Activated CD4-positive, CD25-positive, alpha-beta regulatory T cell treated with anti-CD3 and anti-CD28 coated beads, Interleukin-2, amount 50 U/mL, for 24 hours (primary cell): Measurements from ENCODE around the gene NARS2.
"Not testable (repeated sequence)": the region's sequence is repeated elsewhere in the genome, so short reads cannot be mapped to it uniquely, and the experiment has no call there.

ENCODE experiments used
- ATAC-seq, 2 donors: fragments of 150-1000 bp; cut with Tn5 transposase; one replicate each; pipeline ENCODE4 v1.10.0; 2021; ENCODE audit warnings: mild to moderate bottlenecking in 1 of 2, moderate library complexity in 1 of 2

The NARS2 gene

DNA sequence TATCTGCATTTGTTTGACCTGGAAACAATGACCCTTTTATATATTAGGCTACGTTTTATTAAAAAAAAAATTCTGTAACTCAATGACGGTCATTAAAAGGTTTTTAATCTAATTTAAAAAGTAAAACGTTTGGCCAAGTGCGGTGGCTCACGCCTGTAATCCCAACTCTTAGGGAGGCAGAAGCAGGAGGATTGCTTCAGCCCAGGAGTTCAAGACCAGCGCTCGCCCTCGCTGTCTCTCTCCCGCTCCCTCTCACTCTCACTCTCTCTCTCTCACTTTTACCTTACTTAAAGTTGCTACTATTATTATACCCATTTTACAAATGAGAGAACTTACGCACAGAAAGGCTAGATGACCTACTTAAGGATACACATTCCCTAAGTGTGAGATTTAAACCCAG, 814 bp upstream of the NARS2 start:
- ATAC-seq = no peak

GRCh38 chr11:78573681-78574080, 983 bp downstream of the NARS2 start:
- ATAC-seq = no peak

- no peak for ATAC-seq
These were observed 1.4 kb downstream of the NARS2 start for GRCh38 chr11:78573271-78573670.

GRCh38 chr11:78572394-78572793, 2.3 kb downstream of the NARS2 start:
- no peak for ATAC-seq

DNA sequence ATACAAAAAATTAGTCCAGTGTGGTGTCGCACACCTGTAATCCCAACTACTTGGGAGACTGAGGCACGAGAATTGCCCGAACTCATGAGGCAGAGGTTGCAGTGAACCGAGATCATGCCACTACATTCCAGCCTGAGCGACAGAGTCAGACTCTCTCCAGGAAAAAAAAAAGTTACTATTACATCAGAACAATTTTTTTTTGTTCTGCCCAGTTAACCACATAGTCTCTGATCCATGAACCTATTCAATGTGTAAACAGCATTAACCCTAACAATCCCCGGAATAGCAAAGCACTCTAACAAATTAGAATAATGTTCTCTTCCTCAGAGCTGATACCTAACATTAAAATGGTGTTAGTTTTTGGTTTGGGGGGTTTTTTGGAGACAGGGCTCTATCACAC, 4.6 kb downstream of the NARS2 start:
- no peak for ATAC-seq

- ATAC-seq = no peak
These were observed 7.5 kb downstream of the NARS2 start for GRCh38 chr11:78567209-78567608.

- peak in 1 of 2 donors; percentile 48 for ATAC-seq
These were observed 9.9 kb downstream of the NARS2 start for GRCh38 chr11:78564490-78565467.

GRCh38 chr11:78564037-78564436, 10.6 kb downstream of the NARS2 start:
- not testable (repeated sequence) for ATAC-seq

GRCh38 chr11:78563090-78563489, 11.6 kb downstream of the NARS2 start:
- not testable (repeated sequence) for ATAC-seq

GRCh38 chr11:78562398-78562797, 12.3 kb downstream of the NARS2 start:
- ATAC-seq = no peak

DNA sequence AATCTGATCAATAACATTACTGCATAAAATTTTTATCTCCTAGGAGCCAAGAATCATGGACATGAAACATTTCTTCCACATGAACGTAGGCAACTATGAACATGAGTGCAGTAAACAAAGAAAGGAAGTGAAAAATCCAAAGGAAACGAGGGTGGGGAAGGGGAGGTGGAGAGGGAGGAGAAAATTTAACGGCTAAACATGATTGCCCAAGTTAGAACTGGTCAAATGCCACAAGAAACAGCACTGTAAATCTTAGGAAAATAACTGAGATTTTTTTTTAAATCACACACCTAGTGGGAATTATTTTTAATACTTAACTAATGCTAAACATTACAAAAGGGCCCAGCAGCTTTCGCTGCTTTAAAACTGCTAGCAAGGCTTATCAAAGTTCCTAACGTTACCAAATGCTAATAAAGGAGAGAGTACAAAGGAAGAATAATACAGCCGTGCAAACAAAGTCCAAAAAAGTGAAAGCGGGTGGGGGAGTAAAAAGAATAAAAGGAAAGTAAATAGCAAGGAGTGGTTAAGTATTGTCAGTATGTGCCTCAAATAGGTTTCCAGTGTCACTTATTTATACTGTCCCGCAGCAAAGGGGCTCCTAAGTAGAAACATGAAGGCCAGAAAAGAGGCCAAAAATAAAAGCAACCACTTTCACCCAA, 13.7 kb downstream of the NARS2 start:
- no peak for ATAC-seq

DNA sequence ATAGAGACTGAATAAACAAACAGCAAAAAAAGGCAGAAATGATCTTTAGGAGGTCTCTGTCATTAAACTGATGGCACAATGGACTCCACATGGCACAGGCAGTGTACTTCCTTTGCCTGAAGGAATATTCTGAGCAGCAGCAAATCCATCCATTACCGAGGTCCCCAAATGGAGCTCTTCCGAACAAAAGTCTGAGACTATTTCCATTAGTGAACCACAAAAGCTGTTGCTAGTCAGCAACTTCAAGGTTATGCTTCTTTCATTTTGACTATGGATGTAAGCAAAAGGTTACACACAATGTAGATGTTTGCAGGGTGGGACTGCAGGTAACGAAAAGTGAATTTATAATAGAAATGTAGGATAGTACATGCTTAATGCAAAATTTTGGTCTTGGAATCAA, 14.5 kb downstream of the NARS2 start:
- peak; percentile 27 to 35 for ATAC-seq

DNA sequence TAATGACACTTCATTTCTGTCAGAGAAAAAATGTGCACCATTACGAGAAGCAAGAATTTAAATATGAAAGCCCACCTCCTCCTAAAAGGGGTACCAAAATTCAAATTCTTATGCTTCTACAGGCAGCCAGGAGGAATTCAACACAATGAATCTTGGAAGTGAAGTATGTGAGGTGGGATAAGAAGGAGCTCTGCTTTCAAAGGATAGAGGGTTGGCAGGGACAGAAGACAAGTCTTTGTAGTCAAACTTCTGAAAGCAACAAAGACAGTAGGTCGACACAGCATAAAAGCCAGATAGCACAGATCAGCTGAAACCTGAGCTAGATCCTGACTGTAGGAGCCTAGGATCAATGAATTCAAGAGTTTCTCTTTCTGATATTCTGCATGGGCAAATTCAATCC, 17.4 kb downstream of the NARS2 start:
- ATAC-seq = no peak

GRCh38 chr11:78555592-78555991, 19.1 kb downstream of the NARS2 start:
- ATAC-seq = no peak

DNA sequence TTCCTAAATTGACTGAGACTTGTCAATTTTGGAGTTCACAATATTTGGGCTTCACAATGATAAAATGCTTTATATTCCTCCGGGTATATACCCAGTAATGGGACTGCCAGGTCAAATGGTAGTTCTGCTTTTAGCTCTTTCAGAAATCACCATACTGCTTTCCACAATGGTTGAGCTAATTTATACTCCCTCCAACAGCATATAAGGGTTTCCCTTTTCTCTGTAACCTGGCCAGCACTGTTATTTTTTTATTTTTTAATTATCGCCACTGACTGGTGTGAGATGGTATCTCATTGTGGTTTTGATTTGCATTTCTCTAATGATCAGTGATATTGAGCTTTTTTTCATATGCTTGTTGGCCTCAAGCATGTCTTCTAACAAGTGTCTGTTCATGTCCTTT, 21.8 kb downstream of the NARS2 start:
- ATAC-seq = no peak

DNA sequence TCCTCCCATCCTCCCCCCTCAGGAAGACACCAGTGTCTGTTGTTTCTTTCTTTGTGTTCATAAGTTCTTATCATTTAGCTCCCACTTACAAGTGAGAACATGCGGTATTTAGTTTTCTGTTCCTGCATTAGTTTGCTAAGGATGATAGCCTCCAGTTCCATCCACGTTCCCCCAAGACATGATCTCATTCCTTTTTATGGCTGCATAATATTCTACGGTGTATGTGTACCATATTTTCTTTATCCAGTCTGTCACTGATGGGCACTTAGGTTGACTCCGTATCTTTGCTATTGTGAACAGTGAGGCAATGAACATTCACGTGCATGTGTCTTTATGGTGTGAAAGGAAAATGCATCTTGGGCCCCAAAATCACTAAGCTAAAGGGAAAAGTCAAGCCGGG, 22.5 kb downstream of the NARS2 start:
- ATAC-seq = not testable (repeated sequence)

- ATAC-seq = no peak
These were observed 23.6 kb downstream of the NARS2 start for GRCh38 chr11:78551066-78551465.

GRCh38 chr11:78549624-78550409, 24.8 kb downstream of the NARS2 start:
- no peak for ATAC-seq

- ATAC-seq = no peak
These were observed 25.6 kb downstream of the NARS2 start for GRCh38 chr11:78548911-78549590.

- ATAC-seq = no peak
These were observed 26.5 kb downstream of the NARS2 start for GRCh38 chr11:78547931-78548705.

DNA sequence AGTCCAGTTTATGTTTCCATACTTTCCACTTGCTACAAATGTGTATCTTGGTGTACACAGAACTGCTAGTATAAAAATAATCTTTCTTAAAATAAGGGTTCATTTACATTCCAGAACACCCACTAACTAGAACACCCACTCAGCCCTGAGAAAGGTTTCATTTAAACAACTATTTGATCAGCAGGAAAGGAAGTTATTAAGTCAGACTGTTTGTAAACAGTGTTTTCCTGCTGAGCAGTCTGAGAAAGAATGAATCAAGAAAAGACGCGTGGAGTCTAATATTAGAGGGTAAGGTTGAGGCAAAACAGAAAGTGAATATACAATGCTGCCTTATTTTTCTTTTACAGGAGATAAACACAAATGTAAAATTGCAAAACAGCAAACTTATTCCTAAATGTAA, 32.7 kb downstream of the NARS2 start:
- ATAC-seq = no peak

GRCh38 chr11:78541537-78541936, 33.1 kb downstream of the NARS2 start:
- no peak for ATAC-seq
